IMR-90 (cell line): ENCODE results near the gene UBTD1. TPM values are rescaled to one million over a fixed set of nuclear protein-coding genes. Genes with fewer than 3 reads are reported as not detected.

Experiments
- ATAC-seq: fragments of 200-7000 bp; cut with Tn5 transposase; 2 replicates; pipeline ENCODE4 v1.9.1; 2020; ENCODE audit warnings: low read depth, mild to moderate bottlenecking, moderate library complexity
- BruUV-seq: library from RNA; stranded (reverse); fragments of 400-500 nt; replicated peaks from 2 replicates; lab custom pipeline; 2021; lab: Mats Ljungman, UMichigan
- CTCF ChIA-PET: fragments of 300-600 bp; formaldehyde crosslinking; extraction: SDS; loops from one replicate; lab custom pipeline; 2021; ENCODE audit warnings: antibody characterized with exemption; lab: Yijun Ruan, JAX
- POLR2A ChIA-PET: fragments of 300-600 bp; sonication (Branson Sonifier 250); formaldehyde crosslinking; loops from one replicate; lab custom pipeline; 2022; ENCODE audit warnings: antibody characterized with exemption; ENCODE audit not compliant: unreplicated experiment; lab: Charles Lee
- DNase-seq: peaks from one replicate; pipeline ENCODE4 v3.0.0; 2013
- H2AFZ ChIP-seq: replicated peaks from 2 replicates; pipeline ENCODE3; 2013; ENCODE audit warnings: low read length, mild to moderate bottlenecking; ENCODE audit not compliant: poor library complexity
- H2AK5ac ChIP-seq: 2 replicates; pipeline ENCODE4 v1.6.1; 2013; ENCODE audit warnings: low read depth, low read length, inconsistent platforms
- H2AK9ac ChIP-seq: replicated peaks from 2 replicates; pipeline ENCODE3; 2013; ENCODE audit warnings: mild to moderate bottlenecking, low read depth, low read length, moderate library complexity; ENCODE audit not compliant: poor library complexity
- H2BK120ac ChIP-seq: 2 replicates; pipeline ENCODE4 v1.6.1; 2013; ENCODE audit warnings: low read depth, low read length, inconsistent platforms
- H2BK15ac ChIP-seq: 3 replicates; pipeline ENCODE4 v1.6.1; 2013; ENCODE audit warnings: low read depth, low read length, inconsistent platforms
- H2BK20ac ChIP-seq: 2 replicates; pipeline ENCODE4 v1.6.1; 2013; ENCODE audit warnings: low read depth, mild to moderate bottlenecking, inconsistent platforms, low read length, moderate library complexity
- H2BK5ac ChIP-seq: 2 replicates; pipeline ENCODE4 v1.6.1; 2013; ENCODE audit warnings: mild to moderate bottlenecking, low read depth, low read length, inconsistent platforms; ENCODE audit not compliant: poor library complexity, severe bottlenecking
- H3K14ac ChIP-seq: replicated peaks from 2 replicates; pipeline ENCODE4 v1.6.1; 2013; ENCODE audit warnings: low read depth, low read length, inconsistent platforms
- H3K18ac ChIP-seq: 2 replicates; pipeline ENCODE4 v1.6.1; 2013; ENCODE audit warnings: low read depth, low read length, control low read depth
- H3K23ac ChIP-seq: 2 replicates; pipeline ENCODE4 v1.6.1; 2013; ENCODE audit warnings: low read depth, low read length, inconsistent platforms
- H3K27ac ChIP-seq: 2 replicates; pipeline ENCODE4 v1.5.1; 2013; ENCODE audit warnings: mild to moderate bottlenecking, control low read depth, low read length; ENCODE audit not compliant: insufficient read depth
- H3K27me3 ChIP-seq: 2 replicates; pipeline ENCODE4 v1.6.1; 2013; ENCODE audit warnings: low read length; ENCODE audit not compliant: control insufficient read depth, insufficient read depth
- H3K36me3 ChIP-seq: 2 replicates; pipeline ENCODE4 v1.6.1; 2013; ENCODE audit warnings: low read length, mixed read lengths; ENCODE audit not compliant: control insufficient read depth, insufficient read depth
- H3K4ac ChIP-seq: 2 replicates; pipeline ENCODE4 v1.6.1; 2013; ENCODE audit warnings: low read depth, low read length, inconsistent platforms
- H3K4me1 ChIP-seq: 2 replicates; pipeline ENCODE4 v1.6.1; 2013; ENCODE audit warnings: low read length, mixed read lengths; ENCODE audit not compliant: control insufficient read depth, insufficient read depth
- H3K4me2 ChIP-seq: 2 replicates; pipeline ENCODE4 v1.6.1; 2013; ENCODE audit warnings: low read depth, mild to moderate bottlenecking, control low read depth, low read length, moderate library complexity
- H3K4me3 ChIP-seq: 2 replicates; pipeline ENCODE4 v1.5.1; 2013; ENCODE audit warnings: low read depth, mild to moderate bottlenecking, control low read depth, low read length, moderate library complexity; ENCODE audit not compliant: insufficient read depth
- H3K56ac ChIP-seq: 2 replicates; pipeline ENCODE4 v1.6.1; 2013; ENCODE audit warnings: low read length, inconsistent platforms; ENCODE audit not compliant: insufficient read depth; ENCODE audit errors: extremely low read depth
- H3K79me1 ChIP-seq, 2 experiments: 2 replicates each; pipeline ENCODE4 v1.6.1; 2013; ENCODE audit warnings: low read length in 2 of 2, inconsistent platforms in 1 of 2, low read depth in 1 of 2
- H3K9ac ChIP-seq: 2 replicates; pipeline ENCODE4 v1.6.1; 2013; ENCODE audit warnings: low read depth, low read length, control low read depth
- H3K9me1 ChIP-seq: 2 replicates; pipeline ENCODE4 v1.6.1; 2013; ENCODE audit warnings: low read length, inconsistent platforms; ENCODE audit not compliant: insufficient read depth
- H3K9me3 ChIP-seq: 2 replicates; pipeline ENCODE4 v1.6.1; 2013; ENCODE audit warnings: low read length; ENCODE audit not compliant: control insufficient read depth, insufficient read depth
- H4K20me1 ChIP-seq: 2 replicates; pipeline ENCODE4 v1.6.1; 2013; ENCODE audit warnings: low read length, inconsistent platforms; ENCODE audit not compliant: insufficient read depth
- H4K5ac ChIP-seq: 2 replicates; pipeline ENCODE4 v1.6.1; 2013; ENCODE audit warnings: mild to moderate bottlenecking, low read depth, low read length, control low read depth
- H4K8ac ChIP-seq, 2 experiments: 2 replicates each; pipeline ENCODE4 v1.6.1; 2013; ENCODE audit warnings: low read depth in 2 of 2, low read length in 2 of 2, control low read depth in 1 of 2, inconsistent platforms in 1 of 2
- H4K91ac ChIP-seq: 2 replicates; pipeline ENCODE4 v1.6.1; 2013; ENCODE audit warnings: low read depth, low read length, inconsistent platforms; ENCODE audit not compliant: insufficient read depth
- BHLHE40 ChIP-seq: fragments of 150-350 bp; IDR thresholded peaks from 2 replicates; pipeline ENCODE4 v1.6.1; 2016; ENCODE audit warnings: mild to moderate bottlenecking, low read depth, low read length
- CEBPB ChIP-seq: IDR thresholded peaks from 2 replicates; pipeline ENCODE4 v1.6.1; 2012; ENCODE audit warnings: low read depth, low read length, improper control_type of control experiment
- CHD1 ChIP-seq: IDR thresholded peaks from 2 replicates; pipeline ENCODE4 v1.6.1; 2012; ENCODE audit warnings: low read depth, low read length, improper control_type of control experiment
- FOS ChIP-seq: fragments of 150-350 bp; IDR thresholded peaks from 2 replicates; pipeline ENCODE4 v1.6.1; 2016; ENCODE audit warnings: low read depth, low read length
- MAFK ChIP-seq: IDR thresholded peaks from 2 replicates; pipeline ENCODE4 v1.6.1; 2012; ENCODE audit warnings: low read depth, low read length, improper control_type of control experiment
- MAZ ChIP-seq: IDR thresholded peaks from 2 replicates; pipeline ENCODE4 v1.6.1; 2012; ENCODE audit warnings: low read depth, mild to moderate bottlenecking, low read length, improper control_type of control experiment, moderate library complexity, borderline replicate concordance
- MXI1 ChIP-seq: IDR thresholded peaks from 2 replicates; pipeline ENCODE4 v1.6.1; 2012; ENCODE audit warnings: low read depth, mild to moderate bottlenecking, low read length, moderate library complexity, borderline replicate concordance
- NFE2L2 ChIP-seq: fragments of 150-350 bp; IDR thresholded peaks from 2 replicates; pipeline ENCODE4 v1.6.1; 2016; ENCODE audit warnings: low read depth, mild to moderate bottlenecking, low read length
- POLR2A ChIP-seq: IDR thresholded peaks from 2 replicates; pipeline ENCODE4 v1.6.1; 2012; ENCODE audit warnings: mild to moderate bottlenecking, low read depth, low read length
- RAD21 ChIP-seq: IDR thresholded peaks from 2 replicates; pipeline ENCODE4 v1.6.1; 2012; ENCODE audit warnings: low read length, improper control_type of control experiment
- RCOR1 ChIP-seq: IDR thresholded peaks from 2 replicates; pipeline ENCODE4 v1.6.1; 2012; ENCODE audit warnings: mild to moderate bottlenecking, low read length, improper control_type of control experiment; ENCODE audit not compliant: insufficient replicate concordance
- RFX5 ChIP-seq: IDR thresholded peaks from 2 replicates; pipeline ENCODE4 v1.8.0; 2012; ENCODE audit warnings: low read depth, mild to moderate bottlenecking, low read length, moderate library complexity
- SMC3 ChIP-seq: fragments of 150-350 bp; IDR thresholded peaks from 2 replicates; pipeline ENCODE4 v1.6.1; 2016; ENCODE audit warnings: low read depth, mild to moderate bottlenecking, antibody characterized with exemption, low read length, moderate library complexity
- WGBS, 2 experiments: methylation state at CpG; one replicate each; pipeline versions ENCODE4 v1.1.5 to v1.1.7; 2013; ENCODE audit warnings: missing lambda C conversion rate in 2 of 2; ENCODE audit not compliant: insufficient read length in 1 of 2; ENCODE audit errors: extremely low coverage in 2 of 2; 5-methylcytosine and 5-hydroxymethylcytosine counted together
- dilution Hi-C: fragments of 300-500 bp; cut with HindIII; formaldehyde crosslinking; loops from one replicate; pipeline ENCODE4 v1.14.3; 2018; ENCODE audit warnings: low sequenced_read_pairs; ENCODE audit not compliant: unreplicated experiment
- in situ Hi-C: fragments of 300-500 bp; cut with MboI; formaldehyde crosslinking; loops from 3 replicates; pipeline ENCODE4 v1.14.3; 2019; ENCODE audit warnings: low sequenced_read_pairs, inconsistent platforms, mixed read lengths
- intact Hi-C: fragments of 100-400 bp; cut with micrococcal nuclease; formaldehyde crosslinking; loops from 2 replicates; pipeline ENCODE4 v1.10.0; 2022
- polyA plus RNA-seq, 3 experiments: library from polyadenylated mRNA; depleted of rRNA; stranded (reverse); fragments of >200 nt; gene quantifications; 2 replicates each; pipeline ENCODE4 v1.2.3, GENCODE V29; 2012; ENCODE audit warnings: low replicate concordance in 1 of 3
- total RNA-seq: library from RNA; depleted of rRNA; stranded (reverse); fragments of >200 nt; gene quantifications from 2 replicates; pipeline ENCODE4 v1.2.3, GENCODE V29; 2012
- TF ChIP-seq, protein P1 (sequence below): fragments of 150-350 bp; IDR thresholded peaks from 2 replicates; pipeline ENCODE4 v1.6.1; 2016; ENCODE audit warnings: low read depth, mild to moderate bottlenecking, low read length, moderate library complexity, borderline replicate concordance
- TF ChIP-seq, protein P2 (sequence below): conservative IDR thresholded peaks from 2 replicates; pipeline ENCODE4 v1.5.1; 2012; ENCODE audit warnings: mild to moderate bottlenecking, low read depth, low read length, improper control_type of control experiment
- TF ChIP-seq, protein P3 (sequence below): fragments of 150-350 bp; IDR thresholded peaks from 2 replicates; pipeline ENCODE4 v1.6.1; 2017; ENCODE audit warnings: mild to moderate bottlenecking, antibody characterized with exemption, low read length, low read depth

UBTD1 gene
- total and polyA plus RNA-seq, 2 of the 4 experiments (the other 2 are of a cell fraction) = 21.9 to 44.9 TPM

DNA sequence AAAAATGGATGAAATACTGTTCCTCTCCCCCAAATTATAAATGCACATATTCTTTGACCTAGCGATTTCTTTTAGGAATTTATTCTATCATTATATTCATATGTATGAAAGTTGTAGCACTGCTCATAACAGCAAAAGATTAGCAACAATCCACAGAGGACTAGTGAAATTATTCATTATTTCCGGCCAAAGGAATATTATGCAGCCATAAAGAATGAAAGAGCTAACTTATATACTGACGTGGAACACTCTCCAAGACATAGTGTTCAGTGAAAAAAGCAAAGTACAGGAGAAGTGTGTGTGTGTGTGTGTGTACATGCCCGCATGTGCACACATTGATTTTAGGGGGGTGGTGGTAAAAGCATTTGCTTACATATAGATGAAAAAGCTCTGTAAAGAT, 23.8 kb upstream of the UBTD1 start:
- Histone ChIP-seq H3K9me3 (no peaks in the 10 kb centered on the region), H3K9ac (no peak overlapping the region), H3K36me3 (peaks cover 48% of the 10 kb centered on the region), H3K4me1 (peaks cover 2% of the 10 kb centered on the region; the same call in 1 of the 2 replicates), H3K27me3 (no peaks in the 10 kb centered on the region), H3K27ac (no peak overlapping the region), H3K18ac (no peak overlapping the region), H3K14ac (no peak overlapping the region), H2BK5ac (no peak overlapping the region), H2AK9ac (no peak overlapping the region), H3K4me3 (no peak overlapping the region), H3K4ac (no peak overlapping the region), H3K56ac (no peak overlapping the region), H4K91ac (no peak overlapping the region), H2BK20ac (no peak overlapping the region), H4K8ac (no peak overlapping the region), H3K23ac (no peak overlapping the region), H2AFZ (no peak overlapping the region), H2AK5ac (no peak overlapping the region), H3K4me2 (no peak overlapping the region), H2BK120ac (no peak overlapping the region), H3K79me1 (peaks cover 28 to 30% of the 10 kb centered on the region in 2 experiments), H2BK15ac (no peak overlapping the region), H4K5ac (no peak overlapping the region), H3K9me1 (peaks cover 3% of the 10 kb centered on the region; the same call in 1 of the 2 replicates), H4K20me1 (peaks cover 4% of the 10 kb centered on the region)
- in situ Hi-C loops = no loop called here
- ATAC-seq (no peak), DNase-seq (no peak)
- CTCF ChIA-PET = interaction anchor here (0.8 kb wide), 1 partner anchor 15 kb away, joined by 3 read pairs; no protein-coding TSS in a partner anchor
- POLR2A ChIA-PET = no interaction called here
- TF ChIP-seq, protein P1, sequence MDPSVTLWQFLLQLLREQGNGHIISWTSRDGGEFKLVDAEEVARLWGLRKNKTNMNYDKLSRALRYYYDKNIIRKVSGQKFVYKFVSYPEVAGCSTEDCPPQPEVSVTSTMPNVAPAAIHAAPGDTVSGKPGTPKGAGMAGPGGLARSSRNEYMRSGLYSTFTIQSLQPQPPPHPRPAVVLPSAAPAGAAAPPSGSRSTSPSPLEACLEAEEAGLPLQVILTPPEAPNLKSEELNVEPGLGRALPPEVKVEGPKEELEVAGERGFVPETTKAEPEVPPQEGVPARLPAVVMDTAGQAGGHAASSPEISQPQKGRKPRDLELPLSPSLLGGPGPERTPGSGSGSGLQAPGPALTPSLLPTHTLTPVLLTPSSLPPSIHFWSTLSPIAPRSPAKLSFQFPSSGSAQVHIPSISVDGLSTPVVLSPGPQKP = no peak
- TF ChIP-seq NFE2L2 (no peak), POLR2A (no peak), CHD1 (no peak), CEBPB (no peak), FOS (no peak), SMC3 (no peak), MAZ (no peak), RCOR1 (no peak), MXI1 (no peak), BHLHE40 (no peak), MAFK (no peak), RAD21 (no peak), RFX5 (no peak)
- TF ChIP-seq, protein P2, sequence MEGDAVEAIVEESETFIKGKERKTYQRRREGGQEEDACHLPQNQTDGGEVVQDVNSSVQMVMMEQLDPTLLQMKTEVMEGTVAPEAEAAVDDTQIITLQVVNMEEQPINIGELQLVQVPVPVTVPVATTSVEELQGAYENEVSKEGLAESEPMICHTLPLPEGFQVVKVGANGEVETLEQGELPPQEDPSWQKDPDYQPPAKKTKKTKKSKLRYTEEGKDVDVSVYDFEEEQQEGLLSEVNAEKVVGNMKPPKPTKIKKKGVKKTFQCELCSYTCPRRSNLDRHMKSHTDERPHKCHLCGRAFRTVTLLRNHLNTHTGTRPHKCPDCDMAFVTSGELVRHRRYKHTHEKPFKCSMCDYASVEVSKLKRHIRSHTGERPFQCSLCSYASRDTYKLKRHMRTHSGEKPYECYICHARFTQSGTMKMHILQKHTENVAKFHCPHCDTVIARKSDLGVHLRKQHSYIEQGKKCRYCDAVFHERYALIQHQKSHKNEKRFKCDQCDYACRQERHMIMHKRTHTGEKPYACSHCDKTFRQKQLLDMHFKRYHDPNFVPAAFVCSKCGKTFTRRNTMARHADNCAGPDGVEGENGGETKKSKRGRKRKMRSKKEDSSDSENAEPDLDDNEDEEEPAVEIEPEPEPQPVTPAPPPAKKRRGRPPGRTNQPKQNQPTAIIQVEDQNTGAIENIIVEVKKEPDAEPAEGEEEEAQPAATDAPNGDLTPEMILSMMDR = no peak
- TF ChIP-seq, protein P3, sequence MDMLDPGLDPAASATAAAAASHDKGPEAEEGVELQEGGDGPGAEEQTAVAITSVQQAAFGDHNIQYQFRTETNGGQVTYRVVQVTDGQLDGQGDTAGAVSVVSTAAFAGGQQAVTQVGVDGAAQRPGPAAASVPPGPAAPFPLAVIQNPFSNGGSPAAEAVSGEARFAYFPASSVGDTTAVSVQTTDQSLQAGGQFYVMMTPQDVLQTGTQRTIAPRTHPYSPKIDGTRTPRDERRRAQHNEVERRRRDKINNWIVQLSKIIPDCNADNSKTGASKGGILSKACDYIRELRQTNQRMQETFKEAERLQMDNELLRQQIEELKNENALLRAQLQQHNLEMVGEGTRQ = no peak
- intact Hi-C loops = no loop called here
- dilution Hi-C loops = no loop called here
- BruUV-seq = no TSS peak
- no CpG with 5 or more reads among the region's 4 CpGs for WGBS, 2 experiments
